HG03558 (cell line): ENCODE measurements around the gene RASGRP4.
"Not testable (repeated sequence)": the region's sequence is repeated elsewhere in the genome, so short reads cannot be mapped to it uniquely, and the experiment has no call there.

Experiments
- ATAC-seq: cut with Tn5 transposase; IDR thresholded peaks from one replicate; pipeline ENCODE4 v1.9.1; 2021; ENCODE audit warnings: moderate number of reproducible peaks; ENCODE audit not compliant: unreplicated experiment; ENCODE audit errors: extremely low read depth

Gene RASGRP4

GRCh38 chr19:38375098-38375493 lies 50.9 kb downstream of the RASGRP4 start:
- no peak for ATAC-seq

GRCh38 chr19:38374332-38375097 lies 51.5 kb downstream of the RASGRP4 start, which contains the start of gene PSMD8:
TSS of gene PSMD8 (plus strand) at chr19:38374571. CDS start at chr19:38374602, 31 bp downstream.
- ATAC-seq: peak; percentile 76

GRCh38 chr19:38373907-38374331 lies 52.1 kb downstream of the RASGRP4 start:
- ATAC-seq: no peak

GRCh38 chr19:38371081-38371480 lies 54.9 kb downstream of the RASGRP4 start:
- ATAC-seq: no peak

- no peak for ATAC-seq
These were observed 55.7 kb downstream of the RASGRP4 start for GRCh38 chr19:38370299-38370698.

- ATAC-seq: no peak
These were observed 56.4 kb downstream of the RASGRP4 start for GRCh38 chr19:38369584-38369983.

- ATAC-seq: no peak
These were observed 59.0 kb downstream of the RASGRP4 start for GRCh38 chr19:38367041-38367440.

GRCh38 chr19:38362946-38363688 lies 62.9 kb downstream of the RASGRP4 start:
- not testable (repeated sequence) for ATAC-seq

- no peak for ATAC-seq
These were observed 63.7 kb downstream of the RASGRP4 start for GRCh38 chr19:38362076-38362945.

- ATAC-seq: no peak
These were observed 64.4 kb downstream of the RASGRP4 start for GRCh38 chr19:38361633-38362075.

GRCh38 chr19:38360839-38361631 lies 65.0 kb downstream of the RASGRP4 start:
- ATAC-seq: no peak

- ATAC-seq: no peak
These were observed 65.7 kb downstream of the RASGRP4 start for GRCh38 chr19:38360351-38360750.

GRCh38 chr19:38359242-38360021 lies 66.6 kb downstream of the RASGRP4 start:
- ATAC-seq: no peak
